Right renal pelvis (tissue), 4 donors: ENCODE data around the gene PITPNM1. TPM values are rescaled to one million over a fixed set of nuclear protein-coding genes. Genes with fewer than 3 reads are reported as not detected.

ENCODE experiments used
- DNase-seq, 4 donors: peaks; one replicate each; pipeline ENCODE4 v3.0.0-alpha.2; 2013; ENCODE audit warnings: low read depth in 4 of 4, low spot score in 3 of 4, missing footprints in 1 of 4
- polyA plus RNA-seq, 4 donors: library from polyadenylated mRNA; unstranded; fragments of 120-200 nt; gene quantifications; one replicate each; pipeline ENCODE4 v1.2.1, GENCODE V29; 2013; ENCODE audit not compliant: insufficient read length in 4 of 4

The PITPNM1 gene
- polyA plus RNA-seq, 4 donors = 25.7 to 43.7 (median 32.1) TPM

DNA sequence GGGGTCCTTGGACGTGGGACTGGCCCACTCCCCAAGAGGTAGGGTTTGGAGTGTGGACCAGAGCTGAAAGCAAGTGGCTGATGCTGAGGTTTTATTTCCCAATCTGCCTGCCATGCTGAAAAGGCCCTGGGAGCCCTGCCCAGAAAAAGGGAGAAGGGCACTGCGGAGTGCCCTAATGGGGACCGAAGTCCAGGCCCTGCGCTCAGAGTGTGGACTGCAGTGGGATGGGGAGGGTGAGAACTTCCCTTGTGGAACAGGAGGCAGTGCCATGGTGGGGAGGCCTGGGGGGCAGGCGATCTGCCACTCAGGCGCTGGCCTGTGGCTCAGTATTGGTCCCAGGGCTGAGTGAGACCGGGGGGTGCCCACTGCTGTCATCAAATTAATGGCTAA lies 56.9 kb downstream of the PITPNM1 start:
- no peak for DNase-seq

DNA sequence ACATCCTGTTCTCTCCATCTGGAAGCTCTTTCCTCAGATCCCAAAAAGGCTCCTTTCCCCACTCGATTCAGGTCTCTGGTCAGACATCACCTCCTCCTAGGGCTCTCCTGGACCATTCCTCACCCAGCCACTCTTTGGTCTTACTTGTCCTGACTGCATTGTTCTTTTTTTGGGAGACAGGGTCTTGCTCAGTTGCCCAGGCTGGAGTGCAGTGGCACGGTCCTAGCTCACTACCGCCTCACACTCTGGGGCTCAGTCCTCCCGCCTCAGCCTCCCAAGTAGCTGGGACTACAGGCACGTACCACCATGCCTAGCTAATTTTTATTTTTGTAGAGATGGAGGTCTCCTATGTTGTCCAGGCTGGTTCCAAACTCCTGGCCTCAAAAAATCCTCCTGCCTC lies 59.6 kb downstream of the PITPNM1 start:
- DNase-seq = no peak

DNA sequence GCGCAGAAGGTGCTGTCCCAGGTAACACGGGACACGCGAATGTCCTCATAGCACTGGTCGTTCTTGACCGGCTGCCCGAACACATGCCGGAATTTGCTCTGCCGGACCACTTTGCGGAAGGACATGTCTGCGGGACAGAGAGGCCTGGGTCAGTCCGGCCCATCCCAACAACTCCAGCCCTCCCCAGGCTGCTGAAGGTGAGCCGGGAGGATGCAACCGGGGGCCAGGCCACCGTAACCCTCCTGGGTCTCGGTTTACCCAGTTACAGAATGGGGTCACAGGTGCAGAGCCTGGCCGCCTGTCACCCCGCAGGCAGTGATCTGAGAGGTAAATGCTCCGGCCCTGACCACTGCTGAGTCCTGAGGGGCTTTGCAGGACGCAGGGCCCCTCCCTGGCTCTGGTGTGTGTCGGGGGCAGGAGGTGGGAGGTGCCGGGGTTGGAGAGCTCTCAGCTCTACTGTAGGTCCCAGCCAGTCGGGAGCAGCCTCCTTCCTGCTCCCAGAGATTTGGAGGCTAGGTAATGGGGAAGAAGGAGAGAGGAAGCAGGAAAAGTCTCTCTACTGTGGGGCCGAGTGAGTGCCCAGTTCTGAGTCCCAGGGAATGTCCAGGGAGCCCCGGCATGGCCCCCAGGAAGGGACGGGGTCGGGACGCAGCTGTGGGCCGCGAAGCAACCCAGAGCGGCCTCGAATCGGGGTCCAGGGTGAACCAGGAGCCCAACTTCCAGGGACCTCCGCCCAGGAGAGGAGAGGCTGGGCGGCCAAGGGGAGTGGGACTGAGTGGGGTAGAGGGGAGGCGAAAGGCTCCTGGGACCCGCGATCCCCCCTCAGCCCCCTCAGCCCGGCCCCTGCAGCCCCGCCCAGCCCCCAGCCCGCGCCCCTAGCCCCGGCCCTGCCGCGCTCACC lies 62.4 kb downstream of the PITPNM1 start:
- no peak for DNase-seq

Other genes starting within 250 kb of the PITPNM1 start
- gene GRK2, start 238.9 kb downstream of the PITPNM1 start, polyA plus RNA-seq = 10 to 100 TPM; 45.6 to 65.0 (median 49.0) TPM
- 10 to 100 TPM; 21.3 to 32.9 (median 27.4) TPM for gene ANKRD13D, start 216.1 kb downstream of the PITPNM1 start, polyA plus RNA-seq
- 10 to 100 TPM; 24.3 to 32.3 (median 24.6) TPM for gene SSH3, start 201.8 kb downstream of the PITPNM1 start, polyA plus RNA-seq
- 10 to 100 TPM; 18.7 to 36.1 (median 23.9) TPM for gene POLD4, start 151.8 kb downstream of the PITPNM1 start, polyA plus RNA-seq
- gene CLCF1, start 131.8 kb downstream of the PITPNM1 start, polyA plus RNA-seq = 1 to 10 TPM; 4.5 to 6.3 (median 5.1) TPM
- 10 to 100 TPM; 20.1 to 27.3 (median 21.6) TPM for gene RAD9A, start 113.4 kb downstream of the PITPNM1 start, polyA plus RNA-seq
- gene PPP1CA, start 103.5 kb downstream of the PITPNM1 start, polyA plus RNA-seq = 100 to 1,000 TPM; 146 to 188 (median 155) TPM
- gene TBC1D10C, start 101.3 kb downstream of the PITPNM1 start, polyA plus RNA-seq = 1 to 10 TPM; 3.3 to 7.6 (median 5.1) TPM
- 1 to 10 TPM; 1.7 to 2.5 (median 2.3) TPM for gene CARNS1, start 89.7 kb downstream of the PITPNM1 start, polyA plus RNA-seq
- 10 to 100 TPM; 44.3 to 51.8 (median 45.4) TPM for gene RPS6KB2, start 76.9 kb downstream of the PITPNM1 start, polyA plus RNA-seq
- gene PTPRCAP, start 67.7 kb downstream of the PITPNM1 start, polyA plus RNA-seq = 1 to 10 TPM in 3 of 4 donors, under 1 TPM in 1; 0.96 to 2.7 (median 1.4) TPM
- gene CORO1B, start 61.9 kb downstream of the PITPNM1 start, polyA plus RNA-seq = 10 to 100 TPM; 61.7 to 88.8 (median 66.6) TPM
- not detected for gene GPR152, start 52.6 kb downstream of the PITPNM1 start, polyA plus RNA-seq
- gene CABP4, start 50.0 kb downstream of the PITPNM1 start, polyA plus RNA-seq = under 1 TPM; 0.20 to 0.74 (median 0.41) TPM
- gene TMEM134, start 36.1 kb downstream of the PITPNM1 start, polyA plus RNA-seq = 10 to 100 TPM; 43.8 to 73.6 (median 49.3) TPM
- 10 to 100 TPM; 55.4 to 71.8 (median 59.1) TPM for gene AIP, start 22.3 kb downstream of the PITPNM1 start, polyA plus RNA-seq
- 10 to 100 TPM; 41.6 to 75.9 (median 49.0) TPM for gene CDK2AP2, start 2.8 kb upstream of the PITPNM1 start, polyA plus RNA-seq
- gene CABP2, start 18.1 kb upstream of the PITPNM1 start, polyA plus RNA-seq = under 1 TPM in 2 of 4 donors, not detected in 2; 0.19 to 0.61 TPM
- gene GSTP1, start 78.4 kb upstream of the PITPNM1 start, polyA plus RNA-seq = 1,000 to 10,000 TPM in 1 of 4 donors, 100 to 1,000 TPM in 3; 756 to 1,003 (median 789) TPM
- 100 to 1,000 TPM; 168 to 207 (median 184) TPM for gene NDUFV1, start 101.6 kb upstream of the PITPNM1 start, polyA plus RNA-seq
- 1 to 10 TPM; 5.0 to 8.4 (median 6.8) TPM for gene NUDT8, start 124.6 kb upstream of the PITPNM1 start, polyA plus RNA-seq
- gene TBX10, start 134.4 kb upstream of the PITPNM1 start, polyA plus RNA-seq = under 1 TPM in 2 of 4 donors, not detected in 2; 0.04 to 0.11 TPM
- gene ACY3, start 145.4 kb upstream of the PITPNM1 start, polyA plus RNA-seq = 10 to 100 TPM; 21.4 to 39.0 (median 26.7) TPM
- 1 to 10 TPM; 1.9 to 4.8 (median 3.1) TPM for gene ALDH3B2, start 169.3 kb upstream of the PITPNM1 start, polyA plus RNA-seq